Tibial nerve (tissue), 4 donors: ENCODE data around the gene DLK2.

ENCODE experiments used
- CTCF ChIP-seq, 5 experiments: fragments of 200-600 bp in 3 of 5; fragments of 450-650 bp in 2 of 5; sonication (generic) in 3 of 5; IDR thresholded peaks; one replicate each; pipeline ENCODE4 v1.5.1; 2016 to 2019; ENCODE audit warnings: antibody characterized with exemption in 5 of 5, mild to moderate bottlenecking in 3 of 5, moderate library complexity in 2 of 5
- EP300 ChIP-seq, 2 donors: sonication (generic); formaldehyde crosslinking; IDR thresholded peaks; one replicate each; pipeline ENCODE4 v1.6.1; 2017; ENCODE audit warnings: antibody characterized with exemption in 2 of 2, mild to moderate bottlenecking in 1 of 2

- TF ChIP-seq CTCF (IDR thresholded peaks at IDR 0.05) = no peak
- no peak for TF ChIP-seq EP300 (IDR thresholded peaks at IDR 0.05)
These were observed 10.6 kb upstream of the DLK2 start for GRCh38 chr6:43465948-43466347.
